ENCODE data around the gene EPM2A. TPM values are rescaled to one million over a fixed set of nuclear protein-coding genes. Genes with fewer than 3 reads are reported as not detected.
"Not testable (repeated sequence)": the region's sequence is repeated elsewhere in the genome, so short reads cannot be mapped to it uniquely, and the experiment has no call there.

Gene EPM2A
- total RNA-seq, 6 experiments from 2014 or later = 4.7 to 8.7 (median 6.8) TPM

- Histone ChIP-seq H3K36me3 (no peaks in the 10 kb centered on the region), H3K27ac (no peak overlapping the region), H3K4me3 (no peak overlapping the region), H3K27me3 (no peaks in the 10 kb centered on the region), H3K4me1 (no peaks in the 10 kb centered on the region), H3K9me3 (no peaks in the 10 kb centered on the region)
- ATAC-seq (no peak), DNase-seq (no peak)
- intact Hi-C loops (cut with DNase I) = no loop called here
- TF ChIP-seq POLR2A (IDR thresholded peaks at IDR 0.05) = no peak
- TF ChIP-seq, protein P1, sequence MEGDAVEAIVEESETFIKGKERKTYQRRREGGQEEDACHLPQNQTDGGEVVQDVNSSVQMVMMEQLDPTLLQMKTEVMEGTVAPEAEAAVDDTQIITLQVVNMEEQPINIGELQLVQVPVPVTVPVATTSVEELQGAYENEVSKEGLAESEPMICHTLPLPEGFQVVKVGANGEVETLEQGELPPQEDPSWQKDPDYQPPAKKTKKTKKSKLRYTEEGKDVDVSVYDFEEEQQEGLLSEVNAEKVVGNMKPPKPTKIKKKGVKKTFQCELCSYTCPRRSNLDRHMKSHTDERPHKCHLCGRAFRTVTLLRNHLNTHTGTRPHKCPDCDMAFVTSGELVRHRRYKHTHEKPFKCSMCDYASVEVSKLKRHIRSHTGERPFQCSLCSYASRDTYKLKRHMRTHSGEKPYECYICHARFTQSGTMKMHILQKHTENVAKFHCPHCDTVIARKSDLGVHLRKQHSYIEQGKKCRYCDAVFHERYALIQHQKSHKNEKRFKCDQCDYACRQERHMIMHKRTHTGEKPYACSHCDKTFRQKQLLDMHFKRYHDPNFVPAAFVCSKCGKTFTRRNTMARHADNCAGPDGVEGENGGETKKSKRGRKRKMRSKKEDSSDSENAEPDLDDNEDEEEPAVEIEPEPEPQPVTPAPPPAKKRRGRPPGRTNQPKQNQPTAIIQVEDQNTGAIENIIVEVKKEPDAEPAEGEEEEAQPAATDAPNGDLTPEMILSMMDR (IDR thresholded peaks at IDR 0.05) = no peak
- WGBS (ENCODE audit: insufficient coverage, low coverage, low lambda C conversion rate, missing lambda C conversion rate) = 94% methylated on average over 5 of the region's 5 CpGs
Measured at GRCh38 chr6:145707397-145707796, 27.9 kb downstream of the EPM2A start.

- no peak for TF ChIP-seq POLR2A (IDR thresholded peaks at IDR 0.05)
- TF ChIP-seq, protein P1 (IDR thresholded peaks at IDR 0.05) = no peak
- Histone ChIP-seq H3K4me1 (no peaks in the 10 kb centered on the region), H3K27ac (no peak overlapping the region), H3K36me3 (no peaks in the 10 kb centered on the region), H3K9me3 (no peaks in the 10 kb centered on the region), H3K4me3 (no peak overlapping the region), H3K27me3 (no peaks in the 10 kb centered on the region)
- ATAC-seq = peak in 1 of 4 donors; percentile 28
- no peak for DNase-seq
- intact Hi-C loops (cut with DNase I) = no loop called here
- 84% methylated on average over 2 of the region's 2 CpGs for WGBS (ENCODE audit: insufficient coverage, low coverage, low lambda C conversion rate, missing lambda C conversion rate)
Measured at GRCh38 chr6:145705561-145705960, 29.8 kb downstream of the EPM2A start.

GRCh38 chr6:145704143-145704781 lies 31.1 kb downstream of the EPM2A start:
- H3K36me3 ChIP-seq = no peaks in the 10 kb centered on the region
- no peaks in the 10 kb centered on the region for H3K27me3 ChIP-seq
- H3K4me1 ChIP-seq = no peaks in the 10 kb centered on the region
- H3K4me3 ChIP-seq = no peak overlapping the region
- TF ChIP-seq POLR2A (IDR thresholded peaks at IDR 0.05) = no peak
- TF ChIP-seq, protein P1 (IDR thresholded peaks at IDR 0.05) = peak; percentile 23 to 67 (median 62)
- DNase-seq (no peak), ATAC-seq (no peak)
- 36% methylated on average over 3 of the region's 3 CpGs for WGBS (ENCODE audit: insufficient coverage, low coverage, low lambda C conversion rate, missing lambda C conversion rate)
- intact Hi-C loops (cut with DNase I) = no loop called here
- no peak overlapping the region for H3K27ac ChIP-seq
- no peaks in the 10 kb centered on the region for H3K9me3 ChIP-seq

- Histone ChIP-seq H3K27ac (no peak overlapping the region), H3K4me1 (no peaks in the 10 kb centered on the region), H3K4me3 (no peak overlapping the region), H3K27me3 (no peaks in the 10 kb centered on the region), H3K36me3 (no peaks in the 10 kb centered on the region), H3K9me3 (no peaks in the 10 kb centered on the region)
- ATAC-seq (no peak), DNase-seq (no peak)
- no peak for TF ChIP-seq POLR2A (IDR thresholded peaks at IDR 0.05)
- TF ChIP-seq, protein P1 (IDR thresholded peaks at IDR 0.05) = no peak
- intact Hi-C loops (cut with DNase I) = no loop called here
Measured at GRCh38 chr6:145699462-145699861, 35.9 kb downstream of the EPM2A start.

- H3K36me3 ChIP-seq; ATAC-seq; H3K4me1 ChIP-seq; H3K9me3 ChIP-seq; H3K27ac ChIP-seq; H3K4me3 ChIP-seq; intact Hi-C loops (cut with DNase I); DNase-seq; H3K27me3 ChIP-seq: not testable (repeated sequence)
- WGBS (ENCODE audit: insufficient coverage, low coverage, low lambda C conversion rate, missing lambda C conversion rate) = 100% methylated on average over 2 of the region's 12 CpGs
Measured at GRCh38 chr6:145697401-145697800, 37.9 kb downstream of the EPM2A start.

Measured in right lobe of liver (tissue), 6 donors.